Measurements from ENCODE around the gene CEP295NL.

CEP295NL gene, protein sequence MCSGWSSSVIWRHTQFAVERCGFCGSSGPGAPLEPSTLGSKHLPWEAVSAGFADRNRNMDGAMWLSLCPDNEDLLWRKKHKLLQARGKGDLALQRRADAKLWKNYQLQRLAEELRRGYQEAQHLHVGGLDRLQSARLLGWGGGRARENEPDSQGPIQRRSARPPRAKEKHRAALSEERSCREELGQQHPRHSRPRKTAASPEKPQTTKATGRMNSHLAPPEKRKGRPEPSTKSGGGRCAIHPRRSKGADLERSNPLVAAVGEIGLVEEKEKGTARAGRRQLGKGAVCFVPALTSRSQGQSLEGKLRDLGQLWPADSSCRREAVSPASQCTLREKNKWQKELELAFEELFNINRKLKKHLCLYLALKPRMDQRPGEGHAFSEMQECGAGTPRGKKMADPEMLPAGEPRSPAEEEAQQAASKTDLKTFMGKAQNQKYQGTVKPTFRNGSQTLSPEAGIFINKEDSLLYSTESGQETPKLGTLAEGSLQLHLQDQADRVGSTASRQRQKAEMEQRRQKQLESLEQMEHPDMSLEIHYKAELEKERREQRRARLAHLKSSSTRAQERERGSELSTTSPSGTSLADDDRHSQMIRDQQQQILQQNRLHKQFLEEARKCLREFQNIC

DNA sequence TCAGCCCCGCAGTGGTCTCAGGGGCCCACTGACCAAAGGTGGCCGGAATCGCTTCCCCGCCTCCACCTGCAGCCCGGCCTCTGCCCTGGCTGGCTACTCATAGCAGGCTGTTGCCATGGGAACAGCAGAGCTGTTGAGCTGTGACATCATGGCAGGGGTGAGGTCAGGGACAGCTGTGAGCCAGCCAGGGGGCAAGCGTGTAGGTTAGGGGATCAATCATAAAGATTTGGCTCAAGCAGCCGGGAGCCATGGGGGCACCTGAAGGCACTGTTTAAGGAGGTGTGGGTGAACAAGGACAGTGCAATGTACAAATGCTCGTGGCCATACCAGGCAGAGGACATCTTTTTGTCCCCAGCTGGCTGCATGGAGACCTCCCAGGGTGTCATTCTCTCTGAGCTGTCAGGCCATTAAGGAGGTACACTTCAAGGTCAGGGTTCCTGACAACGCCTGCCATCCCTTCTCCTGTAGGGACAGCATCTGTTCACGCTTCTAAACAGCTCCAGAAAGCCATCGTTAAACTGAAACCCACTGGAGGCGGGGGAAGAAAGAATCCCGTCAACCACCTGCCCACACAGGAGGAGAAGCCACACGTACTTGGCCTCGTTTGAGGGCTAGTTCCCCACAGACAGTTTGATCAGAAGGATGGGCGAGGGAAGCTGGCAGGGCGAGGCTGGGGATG is at the start of gene CEP295NL:
CEP295NL (minus strand) TSS at position 101 of the 679 bp plus-strand sequence. CDS start 1,373 bp downstream, outside the sequence.
- TF ChIP-seq, protein P1, sequence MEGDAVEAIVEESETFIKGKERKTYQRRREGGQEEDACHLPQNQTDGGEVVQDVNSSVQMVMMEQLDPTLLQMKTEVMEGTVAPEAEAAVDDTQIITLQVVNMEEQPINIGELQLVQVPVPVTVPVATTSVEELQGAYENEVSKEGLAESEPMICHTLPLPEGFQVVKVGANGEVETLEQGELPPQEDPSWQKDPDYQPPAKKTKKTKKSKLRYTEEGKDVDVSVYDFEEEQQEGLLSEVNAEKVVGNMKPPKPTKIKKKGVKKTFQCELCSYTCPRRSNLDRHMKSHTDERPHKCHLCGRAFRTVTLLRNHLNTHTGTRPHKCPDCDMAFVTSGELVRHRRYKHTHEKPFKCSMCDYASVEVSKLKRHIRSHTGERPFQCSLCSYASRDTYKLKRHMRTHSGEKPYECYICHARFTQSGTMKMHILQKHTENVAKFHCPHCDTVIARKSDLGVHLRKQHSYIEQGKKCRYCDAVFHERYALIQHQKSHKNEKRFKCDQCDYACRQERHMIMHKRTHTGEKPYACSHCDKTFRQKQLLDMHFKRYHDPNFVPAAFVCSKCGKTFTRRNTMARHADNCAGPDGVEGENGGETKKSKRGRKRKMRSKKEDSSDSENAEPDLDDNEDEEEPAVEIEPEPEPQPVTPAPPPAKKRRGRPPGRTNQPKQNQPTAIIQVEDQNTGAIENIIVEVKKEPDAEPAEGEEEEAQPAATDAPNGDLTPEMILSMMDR (IDR thresholded peaks at IDR 0.05; ENCODE audit: low read depth, low read length) = no peak
- DNase-seq = peak; percentile 75
- peak within 1 kb of the TSS; percentile 45 for H3K27ac ChIP-seq
- H3K9me3 ChIP-seq (ENCODE audit: severe bottlenecking) = no peaks in the 10 kb centered on the region
- no peaks in the 10 kb centered on the region for H3K27me3 ChIP-seq (ENCODE audit: insufficient read depth, low read depth, severe bottlenecking)
- H3K36me3 ChIP-seq = peaks cover 32% of the 10 kb centered on the region
- H3K4me3 ChIP-seq (ENCODE audit: low read depth, low read length) = no peak within 1 kb of the TSS

DNA sequence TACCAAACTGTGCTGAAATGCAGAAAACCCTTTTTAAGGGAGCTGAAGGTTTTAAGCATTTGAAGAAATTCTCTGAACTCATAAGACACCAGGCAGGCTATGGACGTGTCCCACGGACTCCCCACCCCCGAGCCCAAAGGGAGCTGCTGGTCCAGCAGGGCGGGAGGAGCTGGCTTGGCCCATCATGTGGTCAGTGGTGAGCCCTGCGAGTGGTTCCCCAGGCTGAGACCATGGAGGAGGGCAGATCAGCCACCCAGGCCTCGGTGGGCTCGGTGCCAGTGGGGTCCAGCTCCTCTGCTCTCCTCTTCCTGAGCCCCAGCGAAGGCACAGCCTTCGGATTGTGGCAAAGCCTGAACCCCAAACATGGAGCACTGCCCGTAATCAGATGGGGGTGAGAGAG is 49.7 kb upstream of the CEP295NL start:
- DNase-seq = no peak
- Histone ChIP-seq H3K36me3 (no peaks in the 10 kb centered on the region; the same call in 1 of the 2 replicates), H3K27me3 (ENCODE audit: insufficient read depth, low read depth, severe bottlenecking) (no peaks in the 10 kb centered on the region), H3K9me3 (ENCODE audit: severe bottlenecking) (peaks cover 28% of the 10 kb centered on the region), H3K4me3 (ENCODE audit: low read depth, low read length) (no peak overlapping the region), H3K27ac (no peak overlapping the region)
- TF ChIP-seq, protein P1 (IDR thresholded peaks at IDR 0.05; ENCODE audit: low read depth, low read length) = no peak

DNA sequence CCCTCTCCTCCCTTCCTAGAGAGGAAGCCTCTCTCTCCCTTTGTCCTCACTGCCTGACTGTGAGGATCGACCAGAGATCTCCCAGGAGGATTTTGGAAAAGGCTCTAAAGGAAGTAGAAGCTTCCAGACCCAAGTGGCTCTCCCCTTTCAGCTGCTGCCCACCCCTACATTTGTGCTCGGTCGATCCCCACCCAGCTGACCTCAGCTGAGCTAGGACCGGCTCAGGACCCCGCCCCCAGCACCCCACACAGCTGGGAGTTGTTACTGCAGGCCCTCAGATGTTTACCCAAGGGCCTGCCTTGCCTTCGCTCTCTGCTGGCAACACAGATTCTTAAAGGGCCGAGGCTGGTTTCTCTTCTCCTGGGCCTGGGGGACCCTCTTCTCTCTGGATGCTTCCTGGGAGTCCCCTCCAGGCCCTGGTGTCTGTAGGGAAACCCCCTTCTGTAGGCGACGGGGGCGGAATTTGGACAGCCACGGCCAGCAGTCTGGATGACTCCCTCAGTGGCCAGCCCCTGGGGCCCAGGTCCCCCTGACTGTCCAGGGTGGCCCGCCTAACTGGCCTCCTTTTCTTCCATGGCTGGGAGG is 49.1 kb upstream of the CEP295NL start:
- no peak for DNase-seq
- peaks cover 28% of the 10 kb centered on the region for H3K9me3 ChIP-seq (ENCODE audit: severe bottlenecking)
- H3K27me3 ChIP-seq (ENCODE audit: insufficient read depth, low read depth, severe bottlenecking) = no peaks in the 10 kb centered on the region
- TF ChIP-seq, protein P1 (IDR thresholded peaks at IDR 0.05; ENCODE audit: low read depth, low read length) = no peak
- no peak overlapping the region for H3K27ac ChIP-seq
- H3K36me3 ChIP-seq = no peaks in the 10 kb centered on the region; the same call in 1 of the 2 replicates
- no peak overlapping the region for H3K4me3 ChIP-seq (ENCODE audit: low read depth, low read length)

DNA sequence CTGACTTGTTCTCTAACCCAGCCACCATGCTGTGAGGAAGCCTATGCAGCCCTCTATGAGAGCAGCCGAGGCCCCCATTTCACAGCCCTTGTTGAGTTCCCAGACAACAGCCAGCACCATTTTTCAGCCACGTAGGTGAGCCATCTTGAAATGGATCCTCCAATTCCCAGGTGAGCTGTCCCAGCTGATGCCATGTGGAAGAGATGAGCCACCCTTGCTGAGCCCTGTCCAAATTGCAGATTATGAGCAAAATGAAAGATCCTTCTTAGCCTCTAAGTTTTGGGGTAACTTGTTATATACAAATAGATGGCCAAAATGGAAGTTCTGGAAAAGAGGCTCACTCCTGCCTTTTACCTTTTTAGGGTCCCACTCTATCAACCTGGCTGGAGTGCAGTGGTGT is 47.9 kb upstream of the CEP295NL start:
- Histone ChIP-seq H3K4me3 (ENCODE audit: low read depth, low read length) (no peak overlapping the region), H3K27me3 (ENCODE audit: insufficient read depth, low read depth, severe bottlenecking) (no peaks in the 10 kb centered on the region), H3K27ac (no peak overlapping the region), H3K9me3 (ENCODE audit: severe bottlenecking) (peaks cover 28% of the 10 kb centered on the region), H3K36me3 (no peaks in the 10 kb centered on the region; the same call in 1 of the 2 replicates)
- no peak for DNase-seq
- TF ChIP-seq, protein P1 (IDR thresholded peaks at IDR 0.05; ENCODE audit: low read depth, low read length) = no peak

DNA sequence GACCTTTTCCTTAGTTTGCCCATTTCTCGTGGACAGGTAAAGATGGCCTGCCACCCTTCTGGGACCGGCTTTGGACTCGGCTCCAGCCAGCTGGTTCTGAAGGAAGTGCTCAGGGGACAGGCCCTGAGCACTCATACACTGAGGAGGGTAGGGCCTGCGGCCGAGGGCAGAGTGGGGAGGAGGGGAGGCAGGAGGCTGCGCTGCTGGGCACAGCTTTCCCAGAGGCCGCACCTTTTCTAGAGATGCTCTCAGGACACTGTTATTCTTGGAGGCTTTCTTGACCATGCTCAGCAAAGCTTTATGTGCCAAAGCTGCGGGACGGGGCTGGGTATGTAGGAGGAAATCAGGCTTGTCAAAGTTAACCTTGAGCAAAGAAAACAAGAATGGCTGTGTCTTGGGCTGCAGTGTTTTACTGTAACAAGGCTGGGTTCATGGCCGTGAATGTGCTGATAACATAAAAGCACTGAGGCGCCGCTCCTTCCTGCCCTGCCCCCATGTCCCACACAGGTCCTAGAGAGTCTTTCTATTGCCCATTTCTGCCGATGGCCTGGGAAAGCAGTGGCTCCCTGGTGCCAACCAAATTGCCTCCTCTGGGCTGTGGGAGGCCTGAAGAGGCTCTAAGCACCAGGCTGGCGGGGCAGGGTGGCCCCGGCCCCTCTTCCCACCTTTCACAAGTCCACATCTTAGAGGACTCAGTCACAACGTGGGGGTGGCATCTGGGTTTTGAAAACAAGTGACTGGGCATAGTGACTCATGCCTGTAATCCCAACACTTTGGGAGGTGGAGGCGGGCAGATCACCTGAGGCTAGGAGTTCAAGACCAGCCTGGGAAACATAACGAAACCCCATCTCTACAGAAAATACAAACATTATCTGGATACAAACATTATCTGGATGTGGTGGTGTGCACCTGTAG is 44.5 kb upstream of the CEP295NL start:
- peaks cover 28% of the 10 kb centered on the region for H3K9me3 ChIP-seq (ENCODE audit: severe bottlenecking)

More for the DNA sequence above, 44.5 kb upstream of the CEP295NL start:
- H3K27ac ChIP-seq = no peak overlapping the region
- no peak for DNase-seq
- TF ChIP-seq, protein P1 (IDR thresholded peaks at IDR 0.05; ENCODE audit: low read depth, low read length) = no peak
- H3K36me3 ChIP-seq = no peaks in the 10 kb centered on the region; the same call in 1 of the 2 replicates
- H3K4me3 ChIP-seq (ENCODE audit: low read depth, low read length) = no peak overlapping the region
- H3K27me3 ChIP-seq (ENCODE audit: insufficient read depth, low read depth, severe bottlenecking) = no peaks in the 10 kb centered on the region
